Cardiac septum (tissue), 1 donor: Measurements from ENCODE around the gene KCNMA1. TPM values are rescaled to one million over a fixed set of nuclear protein-coding genes. Genes with fewer than 3 reads are reported as not detected.

Experiments
- DNase-seq: peaks from one replicate; pipeline ENCODE4 v3.0.0-alpha.2; 2020; ENCODE audit warnings: low spot score
- intact Hi-C: fragments of 100-400 bp; cut with DNase I; formaldehyde crosslinking; loops from one replicate; pipeline ENCODE4 v1.14.0; 2022
- total RNA-seq: library from RNA; stranded (reverse); fragmentation: NEBNext Ultra II Directional; extraction: Animal tissue kit (Norgen Biotek cat#: 25700); gene quantifications from one replicate; pipeline ENCODE4 v1.2.1, GENCODE V29; 2021
- donor health status: DM: no; HTN: no; CAD: no.

Gene KCNMA1
- total RNA-seq, 1 donor from 2014 or later, result 2.0 TPM

GRCh38 chr10:76970711-76971519 lies 666.7 kb downstream of the KCNMA1 start:
- DNase-seq, result no peak
- intact Hi-C loops, result no loop called here

DNA sequence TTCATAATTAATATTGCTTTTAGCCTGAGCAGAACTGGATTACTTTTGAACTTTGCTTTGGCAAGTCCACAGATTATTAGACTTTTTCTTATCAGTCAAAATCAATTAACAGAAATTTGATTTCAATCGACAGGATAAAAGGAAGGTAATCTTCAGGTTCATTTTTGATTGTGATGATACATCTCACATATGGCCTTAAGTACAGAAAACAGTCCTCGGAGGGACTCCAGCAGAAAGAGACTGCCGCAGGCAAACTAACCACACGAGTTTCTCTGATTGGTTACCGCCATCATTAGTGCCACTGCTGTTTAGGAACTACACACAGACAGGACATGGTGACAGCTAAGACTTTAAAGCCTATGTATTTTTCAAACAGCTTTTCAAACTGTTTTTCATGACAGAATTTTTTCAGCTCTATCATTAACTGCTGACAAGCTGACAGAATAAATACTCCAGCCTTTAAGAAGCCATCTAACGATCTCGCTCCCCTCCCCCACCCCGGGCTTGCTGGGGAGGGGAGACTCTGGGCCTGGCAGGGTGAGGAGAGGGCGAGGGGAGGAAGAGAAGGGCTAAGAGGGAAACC lies 668.2 kb downstream of the KCNMA1 start:
- intact Hi-C loops, result no loop called here
- DNase-seq, result no peak

- DNase-seq, result no peak
- intact Hi-C loops, result no loop called here
These were observed 669.1 kb downstream of the KCNMA1 start for GRCh38 chr10:76968483-76968882.

GRCh38 chr10:76962851-76963250 lies 674.8 kb downstream of the KCNMA1 start:
- DNase-seq, result no peak
- intact Hi-C loops, result no loop called here

DNA sequence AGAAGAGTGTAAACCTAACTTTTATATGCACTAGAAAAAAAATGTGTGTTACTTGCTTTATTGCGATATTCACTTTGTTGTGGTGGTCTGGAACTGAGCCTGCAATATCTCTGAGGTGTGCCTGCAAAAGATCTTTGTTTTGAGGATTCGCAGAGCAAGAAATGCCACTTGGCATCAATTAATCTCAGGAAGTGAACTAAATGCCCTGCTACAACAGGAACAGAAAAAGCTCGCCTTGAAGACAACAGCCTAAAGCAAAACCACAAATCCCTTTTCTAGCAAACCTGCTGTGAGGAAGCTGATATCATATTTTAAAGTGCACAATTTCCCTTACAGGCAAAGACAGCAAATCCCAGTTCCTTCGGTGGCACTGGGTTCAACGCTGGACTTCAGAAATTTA lies 675.8 kb downstream of the KCNMA1 start:
- no peak for DNase-seq
- intact Hi-C loops, result no loop called here

GRCh38 chr10:76959111-76959510 lies 678.5 kb downstream of the KCNMA1 start:
- intact Hi-C loops, result no loop called here
- no peak for DNase-seq

- DNase-seq, result no peak
- intact Hi-C loops, result no loop called here
These were observed 682.8 kb downstream of the KCNMA1 start for GRCh38 chr10:76954838-76955237.

DNA sequence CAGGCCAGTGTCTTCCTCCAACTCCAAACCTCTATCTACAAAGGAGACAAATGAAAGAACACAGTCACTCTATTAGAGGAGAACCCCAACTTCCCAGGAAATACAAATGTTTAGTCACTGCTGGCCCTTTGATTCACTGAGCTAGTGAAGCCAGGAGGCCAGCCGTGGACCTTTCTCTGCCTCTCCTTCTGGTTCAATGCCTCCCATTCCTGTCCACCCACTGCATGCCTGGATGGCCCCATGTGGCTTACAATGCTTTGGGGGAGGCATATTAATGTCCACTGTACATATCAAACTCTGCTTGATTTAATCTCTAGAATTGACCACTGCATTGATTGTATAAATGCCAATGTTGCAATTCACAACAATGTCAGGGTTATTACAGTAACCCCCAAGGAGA lies 687.3 kb downstream of the KCNMA1 start:
- no peak for DNase-seq
- intact Hi-C loops, result no loop called here

GRCh38 chr10:76946270-76946669 lies 691.3 kb downstream of the KCNMA1 start:
- DNase-seq, result no peak
- intact Hi-C loops, result no loop called here

DNA sequence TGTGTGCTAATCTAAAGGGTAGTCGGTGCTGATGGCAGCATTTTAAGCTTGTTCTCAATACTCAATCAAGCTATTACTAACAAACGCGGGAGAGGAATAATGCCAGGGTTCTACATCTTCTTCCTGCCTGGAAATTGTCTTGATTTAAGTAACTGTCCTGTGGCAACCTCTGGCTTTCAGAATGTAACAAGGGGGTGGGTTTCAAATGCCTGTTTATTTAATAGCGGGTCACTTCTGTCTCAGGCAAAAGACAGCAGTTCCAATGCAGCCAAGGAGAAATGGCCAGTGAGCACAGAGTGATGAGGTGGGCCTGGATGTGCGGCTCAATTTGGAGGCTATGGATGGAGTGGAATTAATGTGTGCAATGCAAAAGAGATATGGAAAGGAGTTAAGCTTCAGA lies 692.4 kb downstream of the KCNMA1 start:
- no peak for DNase-seq
- intact Hi-C loops, result no loop called here

- no peak for DNase-seq
- intact Hi-C loops, result no loop called here
These were observed 693.0 kb downstream of the KCNMA1 start for GRCh38 chr10:76944640-76945039.

DNA sequence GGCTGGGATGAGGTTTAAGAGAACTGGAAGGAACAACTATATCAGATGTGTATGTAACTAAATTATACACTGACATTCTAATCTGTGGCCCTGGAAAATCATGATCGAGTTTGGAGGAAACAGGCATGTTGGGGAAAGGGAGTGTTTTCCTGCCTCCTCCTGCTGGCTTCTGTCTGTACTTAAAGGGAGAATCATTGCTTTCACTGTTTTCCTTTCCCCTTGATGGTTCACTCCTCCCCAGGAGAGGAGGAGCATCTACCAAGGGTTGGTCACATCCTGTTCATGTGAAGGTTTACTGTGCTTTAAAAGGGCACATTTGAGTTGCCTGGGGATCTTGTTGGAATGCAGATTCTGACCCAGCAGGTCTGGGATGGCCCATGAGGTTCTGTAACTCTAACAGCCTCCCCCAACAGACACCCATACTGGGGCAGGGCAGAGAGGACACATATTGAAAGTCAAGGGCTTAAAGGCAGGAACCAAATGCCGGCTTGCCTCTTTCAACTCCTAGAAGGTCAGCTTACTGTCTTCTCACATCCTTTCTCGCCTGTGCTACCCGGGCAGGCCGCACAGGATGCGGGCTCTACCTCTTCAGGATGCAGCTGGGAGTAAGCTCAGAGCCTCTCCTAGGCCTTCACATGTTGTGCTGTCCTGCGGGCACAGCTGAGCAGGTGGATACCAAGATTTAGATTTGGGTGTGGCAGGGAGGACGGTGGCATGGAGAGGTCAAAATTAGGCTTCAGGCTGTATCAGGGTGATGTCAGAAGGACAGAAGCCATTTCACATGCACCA lies 694.8 kb downstream of the KCNMA1 start:
- no peak for DNase-seq
- intact Hi-C loops, result no loop called here

DNA sequence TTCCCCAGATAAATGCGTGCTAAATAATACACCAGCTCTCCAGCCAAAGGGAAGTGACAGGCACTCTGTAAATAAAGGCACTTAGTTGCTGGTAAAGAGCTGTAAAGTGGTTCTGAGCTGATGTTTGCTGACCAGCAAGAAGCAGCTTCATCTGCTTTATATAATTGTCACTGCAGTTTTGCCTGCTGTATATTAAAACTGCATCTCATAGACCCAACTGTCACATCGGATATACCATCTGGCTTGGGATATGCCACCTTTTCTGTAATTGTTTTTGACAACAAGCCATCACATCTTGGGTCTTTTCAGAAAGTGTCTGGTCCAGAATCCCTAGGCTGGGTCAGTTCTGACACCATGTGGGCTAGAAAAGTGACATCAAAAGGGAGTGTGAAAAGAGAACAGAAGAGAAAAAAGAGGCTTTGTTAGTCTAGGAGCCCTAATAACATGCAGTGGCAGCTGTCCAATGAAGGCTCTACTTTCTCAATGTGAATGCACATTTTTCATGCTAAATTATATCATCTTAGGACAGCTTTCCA lies 697.6 kb downstream of the KCNMA1 start:
- intact Hi-C loops, result no loop called here
- DNase-seq, result no peak

- no peak for DNase-seq
- intact Hi-C loops, result no loop called here
These were observed 700.4 kb downstream of the KCNMA1 start for GRCh38 chr10:76937181-76937600.

GRCh38 chr10:76935941-76936613 lies 701.5 kb downstream of the KCNMA1 start:
- DNase-seq, result no peak
- intact Hi-C loops, result no loop called here

DNA sequence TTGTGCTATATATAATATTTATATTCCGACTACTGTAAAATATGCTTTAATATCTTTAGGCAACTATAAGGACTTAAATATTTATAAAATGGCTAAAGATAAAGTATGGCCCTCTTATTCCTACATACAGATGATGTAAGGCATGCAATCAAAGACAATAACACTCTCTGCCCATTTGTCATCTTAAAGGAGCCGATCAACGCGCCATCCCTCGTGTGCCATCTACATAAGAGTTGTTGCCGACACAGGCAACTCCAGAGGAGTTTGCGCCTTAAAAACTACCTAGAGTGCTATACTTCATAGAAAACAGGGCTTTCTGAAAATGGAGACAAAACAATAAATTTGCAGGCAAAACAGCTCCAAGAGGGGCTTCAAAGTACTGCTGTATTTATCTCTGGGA lies 709.0 kb downstream of the KCNMA1 start:
- no peak for DNase-seq
- intact Hi-C loops, result no loop called here

- intact Hi-C loops, result no loop called here
- DNase-seq, result no peak
These were observed 711.8 kb downstream of the KCNMA1 start for GRCh38 chr10:76925636-76926405.

DNA sequence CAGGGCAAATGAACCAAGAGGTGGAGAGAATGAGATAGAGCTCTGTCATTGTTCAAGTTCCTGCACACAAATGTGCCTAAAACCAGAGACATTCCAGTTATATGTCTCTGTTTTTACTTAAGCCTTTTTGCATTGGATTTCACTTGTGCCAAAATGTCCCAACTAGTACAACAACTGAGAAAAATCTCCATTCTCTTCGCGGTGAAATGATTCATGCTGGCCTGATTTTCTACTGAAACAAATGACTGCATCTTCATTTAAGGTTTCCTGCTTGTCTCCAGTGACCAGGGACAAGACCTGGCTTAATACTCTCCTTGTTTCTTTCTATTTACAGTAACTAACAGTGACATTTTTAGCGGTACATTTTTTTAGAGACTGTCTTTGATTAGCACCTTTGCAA lies 714.9 kb downstream of the KCNMA1 start:
- intact Hi-C loops, result no loop called here
- DNase-seq, result no peak

- DNase-seq, result no peak
- intact Hi-C loops, result no loop called here
These were observed 716.1 kb downstream of the KCNMA1 start for GRCh38 chr10:76921383-76922010.
